Endothelial cell (in vitro differentiated cells): ENCODE data around the gene SHROOM3. TPM values are rescaled to one million over a fixed set of nuclear protein-coding genes. Genes with fewer than 3 reads are reported as not detected.

Experiments used
- DNase-seq: peaks from one replicate; pipeline ENCODE4 v3.0.0; 2021; ENCODE audit warnings: low spot score
- H3K27ac Mint-ChIP-seq: one replicate; pipeline ENCODE4 v1.8.0; 2021; ENCODE audit warnings: mixed read lengths, inconsistent platforms; ENCODE audit not compliant: unreplicated experiment
- H3K27me3 Mint-ChIP-seq: one replicate; pipeline ENCODE4 v1.8.0; 2021; ENCODE audit warnings: mild to moderate bottlenecking, moderate library complexity, mixed read lengths, inconsistent platforms; ENCODE audit not compliant: unreplicated experiment
- H3K36me3 Mint-ChIP-seq: one replicate; pipeline ENCODE4 v1.8.0; 2021; ENCODE audit warnings: mild to moderate bottlenecking, low read depth, mixed read lengths, inconsistent platforms; ENCODE audit not compliant: unreplicated experiment
- H3K4me1 Mint-ChIP-seq: one replicate; pipeline ENCODE4 v1.8.0; 2021; ENCODE audit warnings: mild to moderate bottlenecking, mixed read lengths, inconsistent platforms; ENCODE audit not compliant: unreplicated experiment
- H3K4me3 Mint-ChIP-seq: one replicate; pipeline ENCODE4 v1.8.0; 2021; ENCODE audit warnings: mild to moderate bottlenecking, mixed read lengths, inconsistent platforms; ENCODE audit not compliant: unreplicated experiment
- H3K9me3 Mint-ChIP-seq: one replicate; pipeline ENCODE4 v1.8.0; 2021; ENCODE audit warnings: mixed read lengths, inconsistent platforms; ENCODE audit not compliant: unreplicated experiment
- CTCF ChIP-seq: fragments of 200-600 bp; sonication (generic); IDR thresholded peaks from one replicate; pipeline ENCODE4 v1.5.0; 2021; ENCODE audit warnings: antibody characterized with exemption; ENCODE audit not compliant: unreplicated experiment
- total RNA-seq: library from RNA; stranded (reverse); fragmentation: NEBNext Ultra II Directional; extraction: Animal tissue kit (Norgen Biotek cat#: 25700); gene quantifications from one replicate; pipeline ENCODE4 v1.2.1, GENCODE V29; 2021; ENCODE audit not compliant: unreplicated experiment

Gene SHROOM3
- total RNA-seq, 1 donor from 2014 or later, result 7.9 TPM

- TF ChIP-seq CTCF, result no peak
- Mint-ChIP-seq H3K9me3 (no peaks in the 10 kb centered on the region), H3K4me1 (peaks cover 13% of the 10 kb centered on the region), H3K27ac (no peak overlapping the region), H3K4me3 (no peak overlapping the region), H3K36me3 (no peaks in the 10 kb centered on the region), H3K27me3 (no peaks in the 10 kb centered on the region)
- no peak for DNase-seq
Observed at GRCh38 chr4:76585272-76585671, 150.2 kb downstream of the SHROOM3 start.

- peak; percentile 23 for TF ChIP-seq CTCF
Observed at GRCh38 chr4:76585897-76586360, 150.9 kb downstream of the SHROOM3 start.

GRCh38 chr4:76588274-76588673 is 153.2 kb downstream of the SHROOM3 start:
- no peaks in the 10 kb centered on the region for H3K27me3 Mint-ChIP-seq
- no peak for DNase-seq

More at GRCh38 chr4:76585897-76586360, 150.9 kb downstream of the SHROOM3 start:
- peaks cover 18% of the 10 kb centered on the region for H3K4me1 Mint-ChIP-seq
- peak overlapping the region; percentile 37 for H3K27ac Mint-ChIP-seq
- H3K27me3 Mint-ChIP-seq, result no peaks in the 10 kb centered on the region
- DNase-seq, result peak; percentile 67
- no peaks in the 10 kb centered on the region for H3K9me3 Mint-ChIP-seq
- H3K36me3 Mint-ChIP-seq, result no peaks in the 10 kb centered on the region
- H3K4me3 Mint-ChIP-seq, result peak overlapping the region; percentile 82

GRCh38 chr4:76589402-76589801 is 154.4 kb downstream of the SHROOM3 start:
- Mint-ChIP-seq H3K27me3 (no peaks in the 10 kb centered on the region), H3K36me3 (no peaks in the 10 kb centered on the region), H3K4me1 (peaks cover 19% of the 10 kb centered on the region), H3K27ac (peak overlapping the region; percentile 87), H3K4me3 (no peak overlapping the region), H3K9me3 (no peaks in the 10 kb centered on the region)
- DNase-seq, result no peak
- TF ChIP-seq CTCF, result no peak

More at GRCh38 chr4:76588274-76588673, 153.2 kb downstream of the SHROOM3 start:
- Mint-ChIP-seq H3K9me3 (no peaks in the 10 kb centered on the region), H3K36me3 (no peaks in the 10 kb centered on the region), H3K4me1 (peaks cover 19% of the 10 kb centered on the region), H3K4me3 (no peak overlapping the region), H3K27ac (no peak overlapping the region)
- no peak for TF ChIP-seq CTCF

- no peak for TF ChIP-seq CTCF
- H3K27ac Mint-ChIP-seq, result peak overlapping the region; percentile 87
- peaks cover 2% of the 10 kb centered on the region for H3K27me3 Mint-ChIP-seq
- no peaks in the 10 kb centered on the region for H3K36me3 Mint-ChIP-seq
- peak overlapping the region; percentile 2 for H3K4me3 Mint-ChIP-seq
- DNase-seq, result peak; percentile 53
- H3K9me3 Mint-ChIP-seq, result no peaks in the 10 kb centered on the region
- peaks cover 19% of the 10 kb centered on the region for H3K4me1 Mint-ChIP-seq
Observed at GRCh38 chr4:76589872-76590797, 155.1 kb downstream of the SHROOM3 start.
